Measurements from ENCODE around the gene ACOT7. TPM values are rescaled to one million over a fixed set of nuclear protein-coding genes. Genes with fewer than 3 reads are reported as not detected.
A peak's percentile ranks its signal among the peaks of the same experiment; 100 is the strongest.

Gene ACOT7
- total RNA-seq, 4 donors from 2014 or later = 15.0 to 38.7 (median 28.6) TPM

GRCh38 chr1:6265151-6265550 lies 128.4 kb downstream of the ACOT7 start:
- TF ChIP-seq EP300 (IDR thresholded peaks at IDR 0.05) (no peak), POLR2AphosphoS5 (IDR thresholded peaks at IDR 0.05) (no peak), POLR2A (IDR thresholded peaks at IDR 0.05; ENCODE audit: low read depth) (no peak), CTCF (IDR thresholded peaks at IDR 0.05) (no peak)
- intact Hi-C loops (cut with DNase I) = no loop called here
- no peak for DNase-seq (ENCODE audit: extremely low spot score)
- Histone ChIP-seq H3K27me3 (peaks cover 0 to 38% (median 8%) of the 10 kb centered on the region in 4 donors), H3K36me3 (no peaks in the 10 kb centered on the region), H3K9me3 (no peaks in the 10 kb centered on the region), H3K4me1 (peaks cover 23 to 60% (median 49%) of the 10 kb centered on the region in 4 donors), H3K27ac (replicated peaks in 1 of 4) (no peak overlapping the region), H3K4me3 (no peak overlapping the region)
- 87% methylated on average over 15 of the region's 15 CpGs for WGBS

GRCh38 chr1:6263716-6264115 lies 129.9 kb downstream of the ACOT7 start:
- Histone ChIP-seq H3K9me3 (no peaks in the 10 kb centered on the region), H3K36me3 (no peaks in the 10 kb centered on the region), H3K4me3 (no peak overlapping the region), H3K4me1 (peaks cover 33 to 71% (median 54%) of the 10 kb centered on the region in 4 donors), H3K27ac (replicated peaks in 1 of 4) (no peak overlapping the region), H3K27me3 (peaks cover 4 to 49% (median 13%) of the 10 kb centered on the region in 4 donors)
- DNase-seq (ENCODE audit: extremely low spot score) = no peak
- TF ChIP-seq POLR2AphosphoS5 (IDR thresholded peaks at IDR 0.05) = no peak
- TF ChIP-seq POLR2A (IDR thresholded peaks at IDR 0.05; ENCODE audit: low read depth) = no peak
- no peak for TF ChIP-seq CTCF (IDR thresholded peaks at IDR 0.05)
- TF ChIP-seq EP300 (IDR thresholded peaks at IDR 0.05) = no peak
- no CpG with 5 or more reads among the region's 7 CpGs for WGBS
- intact Hi-C loops (cut with DNase I) = no loop called here

GRCh38 chr1:6262555-6263420 lies 130.8 kb downstream of the ACOT7 start:
- Histone ChIP-seq H3K27me3 (peaks cover 4 to 58% (median 13%) of the 10 kb centered on the region in 4 donors), H3K4me1 (peaks cover 33 to 71% (median 54%) of the 10 kb centered on the region in 4 donors), H3K36me3 (no peaks in the 10 kb centered on the region), H3K27ac (replicated peaks in 1 of 4) (peak overlapping the region; percentile 7 to 54 (median 36)), H3K4me3 (no peak overlapping the region), H3K9me3 (no peaks in the 10 kb centered on the region)
- 54% methylated on average over 11 of the region's 25 CpGs for WGBS
- no peak for DNase-seq (ENCODE audit: extremely low spot score)
- intact Hi-C loops (cut with DNase I) = no loop called here
- TF ChIP-seq POLR2AphosphoS5 (IDR thresholded peaks at IDR 0.05) = no peak
- TF ChIP-seq CTCF (IDR thresholded peaks at IDR 0.05) = no peak
- no peak for TF ChIP-seq EP300 (IDR thresholded peaks at IDR 0.05)
- no peak for TF ChIP-seq POLR2A (IDR thresholded peaks at IDR 0.05; ENCODE audit: low read depth)

- Histone ChIP-seq H3K27me3 (peaks cover 4 to 65% (median 13%) of the 10 kb centered on the region in 4 donors), H3K36me3 (no peaks in the 10 kb centered on the region), H3K9me3 (no peaks in the 10 kb centered on the region), H3K4me1 (peaks cover 33 to 68% (median 53%) of the 10 kb centered on the region in 4 donors), H3K27ac (replicated peaks in 1 of 4) (peak overlapping the region; percentile 65 to 76 (median 72)), H3K4me3 (peak overlapping the region; percentile 64 to 74 (median 66))
- DNase-seq (ENCODE audit: extremely low spot score) = no peak
- intact Hi-C loops (cut with DNase I) = no loop called here
- TF ChIP-seq CTCF (IDR thresholded peaks at IDR 0.05) (no peak), EP300 (IDR thresholded peaks at IDR 0.05) (no peak), POLR2AphosphoS5 (IDR thresholded peaks at IDR 0.05) (no peak), POLR2A (IDR thresholded peaks at IDR 0.05; ENCODE audit: low read depth) (no peak)
- WGBS = 50% methylated on average over 6 of the region's 15 CpGs
Observed at GRCh38 chr1:6261615-6261995, 132.0 kb downstream of the ACOT7 start.

Data from esophagus muscularis mucosa (tissue), 4 donors.